Smooth muscle cell (in vitro differentiated cells): Measurements from ENCODE around the gene BRF1. TPM values are rescaled to one million over a fixed set of nuclear protein-coding genes. Genes with fewer than 3 reads are reported as not detected.

Experiments used
- DNase-seq: peaks from one replicate; lab custom pipeline; 2025; ENCODE audit not compliant: unreplicated experiment; lab: John Stamatoyannopoulos, UW
- H2AFZ ChIP-seq: fragments of 200-600 bp; sonication (generic); 2 replicates; pipeline ENCODE4 v1.6.0; 2016; ENCODE audit warnings: antibody characterized with exemption, low read depth, mild to moderate bottlenecking
- H3F3A ChIP-seq: fragments of 200-600 bp; sonication (generic); 2 replicates; pipeline ENCODE4 v1.6.0; 2017; ENCODE audit warnings: antibody characterized with exemption, low read depth
- H3K27ac ChIP-seq: fragments of 200-600 bp; sonication (generic); 2 replicates; pipeline ENCODE4 v1.5.1; 2016; ENCODE audit warnings: low read depth, mild to moderate bottlenecking
- H3K27me3 ChIP-seq: fragments of 200-600 bp; sonication (generic); 2 replicates; pipeline ENCODE4 v1.6.1; 2016; ENCODE audit warnings: low read depth, mild to moderate bottlenecking
- H3K36me3 ChIP-seq: fragments of 200-600 bp; sonication (generic); 2 replicates; pipeline ENCODE4 v1.5.1; 2016; ENCODE audit warnings: low read depth
- H3K4me1 ChIP-seq: fragments of 200-600 bp; sonication (generic); 2 replicates; pipeline ENCODE4 v1.5.1; 2016; ENCODE audit warnings: low read depth
- H3K4me2 ChIP-seq: fragments of 200-600 bp; sonication (generic); 2 replicates; pipeline ENCODE4 v1.6.0; 2016; ENCODE audit warnings: mild to moderate bottlenecking
- H3K4me3 ChIP-seq: fragments of 200-600 bp; sonication (generic); 2 replicates; pipeline ENCODE4 v1.5.1; 2016; ENCODE audit warnings: mild to moderate bottlenecking
- H3K79me2 ChIP-seq: fragments of 200-600 bp; sonication (generic); 2 replicates; pipeline ENCODE4 v1.6.0; 2016; ENCODE audit warnings: low read depth, mild to moderate bottlenecking
- H3K9ac ChIP-seq: fragments of 200-600 bp; sonication (generic); 2 replicates; pipeline ENCODE4 v1.6.0; 2016; ENCODE audit warnings: low read depth
- H3K9me3 ChIP-seq: fragments of 200-600 bp; sonication (generic); replicated peaks from 2 replicates; pipeline ENCODE4 v1.5.1; 2016; ENCODE audit warnings: low read depth
- H4K20me1 ChIP-seq: fragments of 200-600 bp; sonication (generic); 2 replicates; pipeline ENCODE4 v1.6.0; 2016; ENCODE audit warnings: low read depth
- CTCF ChIP-seq: fragments of 200-600 bp; sonication (generic); IDR thresholded peaks from 2 replicates; pipeline ENCODE4 v1.5.1; 2017; ENCODE audit warnings: borderline replicate concordance, mild to moderate bottlenecking, antibody characterized with exemption; ENCODE audit not compliant: insufficient read depth, poor library complexity, severe bottlenecking
- WGBS: methylation state at CpG from one replicate; pipeline ENCODE4 v1.1.7; 2016; ENCODE audit warnings: low lambda C conversion rate; 5-methylcytosine and 5-hydroxymethylcytosine counted together
- polyA plus RNA-seq: library from polyadenylated mRNA; unstranded; fragments of >200 nt; fragmentation: Nextera tagmentation; extraction: Ambion mirVana; gene quantifications from 2 replicates; pipeline ENCODE4 v1.2.1, GENCODE V29; 2016
- total RNA-seq: library from RNA; depleted of rRNA; stranded (reverse); fragments of >200 nt; gene quantifications from 2 replicates; pipeline ENCODE4 v1.2.3, GENCODE V29; 2014

BRF1 gene
- total and polyA plus RNA-seq, 2 experiments from 2014 or later, result 12.5 to 15.9 TPM

DNA sequence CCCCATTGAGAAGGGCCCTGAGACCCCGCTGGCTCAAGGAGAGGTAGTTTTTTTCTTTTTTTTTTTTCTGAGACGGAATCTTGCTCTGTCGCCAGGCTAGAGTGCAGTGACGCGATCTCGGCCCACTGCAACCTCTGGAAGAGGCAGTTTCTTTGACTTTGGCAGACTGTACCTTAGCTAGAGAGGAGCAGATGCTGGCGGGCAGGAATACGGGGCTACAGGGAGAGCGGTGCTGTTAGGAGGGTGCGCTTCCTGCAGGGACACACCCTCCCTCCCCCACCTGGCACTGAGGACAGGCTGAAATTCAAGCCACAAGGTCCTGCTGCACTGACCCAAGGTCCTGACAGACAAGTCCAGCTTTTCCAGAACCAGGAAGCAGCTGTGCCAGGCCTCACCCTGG lies 87.4 kb downstream of the BRF1 start:
- Histone ChIP-seq H3K4me1 (no peaks in the 10 kb centered on the region), H3F3A (no peaks in the 10 kb centered on the region), H3K9me3 (no peaks in the 10 kb centered on the region), H4K20me1 (peaks cover 20% of the 10 kb centered on the region), H3K79me2 (no peaks in the 10 kb centered on the region), H3K9ac (no peak overlapping the region), H3K4me3 (no peak overlapping the region), H3K27me3 (no peaks in the 10 kb centered on the region), H3K4me2 (no peak overlapping the region), H3K27ac (no peak overlapping the region), H2AFZ (no peak overlapping the region), H3K36me3 (no peaks in the 10 kb centered on the region)
- 97% methylated on average over 10 of the region's 10 CpGs for WGBS
- no peak for DNase-seq
- TF ChIP-seq CTCF, result no peak

- H3K79me2 ChIP-seq, result no peaks in the 10 kb centered on the region
- peaks cover 20% of the 10 kb centered on the region for H4K20me1 ChIP-seq
- no peaks in the 10 kb centered on the region for H3K4me1 ChIP-seq
- no peak overlapping the region for H3K9ac ChIP-seq
- H3K36me3 ChIP-seq, result no peaks in the 10 kb centered on the region
- WGBS, result 97% methylated on average over 18 of the region's 18 CpGs
- DNase-seq, result no peak
- H2AFZ ChIP-seq, result no peak overlapping the region
- H3K9me3 ChIP-seq, result no peaks in the 10 kb centered on the region
- H3K27me3 ChIP-seq, result no peaks in the 10 kb centered on the region
- H3K4me2 ChIP-seq, result no peak overlapping the region
- H3K4me3 ChIP-seq, result no peak overlapping the region
- no peaks in the 10 kb centered on the region for H3F3A ChIP-seq
- no peak overlapping the region for H3K27ac ChIP-seq
- TF ChIP-seq CTCF, result no peak
Measured at GRCh38 chr14:105212541-105213300, 88.1 kb downstream of the BRF1 start.

GRCh38 chr14:105211758-105212089 lies 89.1 kb downstream of the BRF1 start:
- no peaks in the 10 kb centered on the region for H3F3A ChIP-seq
- no peak for DNase-seq
- TF ChIP-seq CTCF, result no peak
- no peak overlapping the region for H3K4me2 ChIP-seq
- H2AFZ ChIP-seq, result no peak overlapping the region
- WGBS, result 93% methylated on average over 9 of the region's 9 CpGs
- H3K9me3 ChIP-seq, result no peaks in the 10 kb centered on the region
- peaks cover 20% of the 10 kb centered on the region for H4K20me1 ChIP-seq
- no peak overlapping the region for H3K4me3 ChIP-seq
- no peak overlapping the region for H3K27ac ChIP-seq
- no peaks in the 10 kb centered on the region for H3K36me3 ChIP-seq
- H3K27me3 ChIP-seq, result no peaks in the 10 kb centered on the region
- no peak overlapping the region for H3K9ac ChIP-seq
- no peaks in the 10 kb centered on the region for H3K4me1 ChIP-seq
- no peaks in the 10 kb centered on the region for H3K79me2 ChIP-seq
